Ectodermal cell (in vitro differentiated cells): ENCODE measurements around the gene PCBP3.

Experiments used
- H3K27ac ChIP-seq: 2 replicates; pipeline ENCODE4 v1.7.0; 2013; ENCODE audit warnings: mild to moderate bottlenecking, low read depth, low read length; ENCODE audit not compliant: insufficient read depth, poor library complexity, severe bottlenecking
- H3K27me3 ChIP-seq: 2 replicates; pipeline ENCODE4 v1.7.0; 2013; ENCODE audit warnings: mild to moderate bottlenecking, low read length; ENCODE audit not compliant: insufficient read depth, control insufficient read depth, poor library complexity, severe bottlenecking
- H3K36me3 ChIP-seq: one replicate; pipeline ENCODE4 v1.7.0; 2013; ENCODE audit warnings: low read length; ENCODE audit not compliant: control insufficient read depth, insufficient read depth
- H3K4me1 ChIP-seq: one replicate; pipeline ENCODE4 v1.7.0; 2013; ENCODE audit warnings: low read length; ENCODE audit not compliant: control insufficient read depth, insufficient read depth
- H3K4me3 ChIP-seq: 2 replicates; pipeline ENCODE4 v1.7.0; 2013; ENCODE audit warnings: low read depth, low read length, control low read depth; ENCODE audit not compliant: insufficient read depth
- H3K9me3 ChIP-seq: 2 replicates; pipeline ENCODE4 v1.7.0; 2013; ENCODE audit warnings: mild to moderate bottlenecking, low read length, moderate library complexity; ENCODE audit not compliant: control insufficient read depth
- WGBS, 2 experiments: methylation state at CpG; one replicate each; pipeline ENCODE4 v1.1.7; 2013; ENCODE audit warnings: missing lambda C conversion rate in 2 of 2; 5-methylcytosine and 5-hydroxymethylcytosine counted together

PCBP3 gene

GRCh38 chr21:45941717-45942546, 298.4 kb downstream of the PCBP3 start:
- Histone ChIP-seq H3K27ac (no peak overlapping the region), H3K4me3 (no peak overlapping the region), H3K4me1 (no peaks in the 10 kb centered on the region), H3K36me3 (no peaks in the 10 kb centered on the region), H3K27me3 (no peaks in the 10 kb centered on the region), H3K9me3 (no peaks in the 10 kb centered on the region)
- 91 to 94% methylated on average over 32 of the region's 32 CpGs for WGBS, 2 experiments

DNA sequence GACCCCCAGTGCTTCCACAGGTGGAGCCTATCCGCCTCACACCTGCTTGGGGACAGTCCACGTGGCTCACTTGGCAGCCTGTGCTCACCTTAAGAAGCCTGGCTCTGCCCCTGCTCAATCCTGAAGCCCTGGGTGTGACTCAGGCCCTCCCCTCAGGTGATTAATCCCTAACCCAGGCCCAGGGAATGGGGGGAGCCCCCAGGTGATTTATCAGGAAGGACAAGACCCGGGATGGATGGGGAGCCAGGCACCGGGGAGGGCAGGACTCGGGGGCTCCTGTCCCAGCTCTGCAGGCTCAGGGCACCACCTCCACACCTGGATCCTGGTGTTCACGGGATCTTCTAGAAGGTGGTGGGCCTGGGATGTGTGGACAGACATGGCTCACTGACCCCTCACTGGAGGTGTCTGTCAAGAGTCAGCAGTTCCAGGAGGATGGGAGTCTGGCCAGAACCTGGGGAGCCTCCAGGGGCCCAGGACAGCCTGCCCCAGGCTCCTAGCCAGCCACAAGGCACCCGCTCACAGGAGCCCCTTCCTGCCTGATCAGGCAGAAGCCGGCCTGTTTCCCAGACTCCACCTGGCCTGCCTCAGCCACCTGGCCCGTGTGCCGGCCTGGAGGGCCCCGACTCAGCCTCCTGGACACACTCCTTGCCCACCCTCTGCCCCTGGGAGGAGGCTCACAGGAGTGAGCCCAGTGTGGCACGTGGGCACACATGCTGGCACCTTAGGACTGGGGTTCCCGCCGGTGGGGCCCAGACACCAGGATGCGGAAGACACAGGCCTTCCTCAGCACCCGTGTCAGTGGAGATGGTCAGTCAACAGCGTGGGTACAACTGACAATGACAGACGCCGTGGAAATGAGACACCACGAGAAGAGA, 299.5 kb downstream of the PCBP3 start:
- H3K36me3 ChIP-seq, result no peaks in the 10 kb centered on the region
- H3K4me3 ChIP-seq, result no peak overlapping the region
- WGBS, 2 experiments, result 91 to 92% methylated on average over 20 of the region's 20 CpGs
- no peaks in the 10 kb centered on the region for H3K27me3 ChIP-seq
- no peaks in the 10 kb centered on the region for H3K9me3 ChIP-seq
- no peak overlapping the region for H3K27ac ChIP-seq
- H3K4me1 ChIP-seq, result no peaks in the 10 kb centered on the region

- Histone ChIP-seq H3K4me1 (no peaks in the 10 kb centered on the region), H3K36me3 (no peaks in the 10 kb centered on the region), H3K27me3 (no peaks in the 10 kb centered on the region), H3K9me3 (no peaks in the 10 kb centered on the region), H3K4me3 (no peak overlapping the region), H3K27ac (no peak overlapping the region)
- WGBS, 2 experiments, result 95% methylated on average over 7 to 8 of the region's 8 CpGs
Observed at GRCh38 chr21:45943630-45944540, 300.4 kb downstream of the PCBP3 start.

GRCh38 chr21:45944601-45945000, 301.1 kb downstream of the PCBP3 start:
- H3K4me3 ChIP-seq, result no peak overlapping the region
- H3K4me1 ChIP-seq, result no peaks in the 10 kb centered on the region
- H3K36me3 ChIP-seq, result no peaks in the 10 kb centered on the region
- 94 to 95% methylated on average over 14 of the region's 14 CpGs for WGBS, 2 experiments
- no peaks in the 10 kb centered on the region for H3K27me3 ChIP-seq
- no peaks in the 10 kb centered on the region for H3K9me3 ChIP-seq
- no peak overlapping the region for H3K27ac ChIP-seq

- no peaks in the 10 kb centered on the region for H3K27me3 ChIP-seq
- 93 to 94% methylated on average over 24 of the region's 24 CpGs for WGBS, 2 experiments
- H3K4me1 ChIP-seq, result peaks cover 2% of the 10 kb centered on the region
- no peaks in the 10 kb centered on the region for H3K9me3 ChIP-seq
- H3K36me3 ChIP-seq, result no peaks in the 10 kb centered on the region
- H3K4me3 ChIP-seq, result no peak overlapping the region
- no peak overlapping the region for H3K27ac ChIP-seq
Observed at GRCh38 chr21:45945066-45945867, 301.7 kb downstream of the PCBP3 start.

DNA sequence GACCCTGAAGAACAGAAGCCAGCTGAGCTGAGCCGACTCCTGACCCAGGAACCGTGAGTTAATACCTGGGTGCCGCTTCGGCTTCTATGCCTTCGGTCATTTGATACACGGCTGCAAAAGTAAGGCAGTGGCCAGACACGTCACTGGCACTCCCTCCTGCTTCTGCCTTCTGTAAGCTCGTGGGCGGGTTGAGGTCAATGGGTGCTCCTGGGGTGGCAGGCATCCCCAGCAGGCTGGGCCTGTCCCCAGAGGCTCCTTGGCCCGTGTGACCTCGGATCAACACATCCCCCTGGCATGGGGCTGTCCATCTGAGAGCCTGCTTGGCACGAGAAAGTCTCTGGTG, 302.3 kb downstream of the PCBP3 start:
- WGBS, 2 experiments, result 89 to 90% methylated on average over 12 of the region's 12 CpGs
- no peak overlapping the region for H3K27ac ChIP-seq
- H3K4me3 ChIP-seq, result no peak overlapping the region
- H3K27me3 ChIP-seq, result no peaks in the 10 kb centered on the region
- peaks cover 8% of the 10 kb centered on the region for H3K4me1 ChIP-seq
- H3K36me3 ChIP-seq, result no peaks in the 10 kb centered on the region
- no peaks in the 10 kb centered on the region for H3K9me3 ChIP-seq

DNA sequence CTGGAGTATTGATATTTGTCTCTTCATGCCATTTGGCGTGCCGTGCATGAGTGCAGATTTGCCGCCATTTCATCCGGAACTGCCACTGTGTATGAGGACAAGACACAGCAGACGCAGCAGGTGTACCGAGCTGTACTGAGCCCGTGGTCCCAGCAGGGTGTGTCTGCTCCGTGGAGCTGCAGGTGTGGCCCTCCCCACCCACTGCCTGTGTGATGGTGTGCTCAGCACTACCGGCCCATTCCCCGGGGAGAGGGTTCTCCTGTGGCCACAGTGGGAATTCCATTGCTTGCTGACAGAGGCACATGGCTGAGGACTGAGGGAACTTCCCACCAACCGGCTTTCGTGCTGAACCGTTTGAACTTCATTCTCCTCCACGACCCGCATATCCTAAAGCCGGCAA, 303.8 kb downstream of the PCBP3 start:
- H3K4me1 ChIP-seq, result peaks cover 15% of the 10 kb centered on the region
- no peaks in the 10 kb centered on the region for H3K36me3 ChIP-seq
- no peak overlapping the region for H3K4me3 ChIP-seq
- no peaks in the 10 kb centered on the region for H3K9me3 ChIP-seq
- no peaks in the 10 kb centered on the region for H3K27me3 ChIP-seq
- 94 to 95% methylated on average over 16 of the region's 16 CpGs for WGBS, 2 experiments
- H3K27ac ChIP-seq, result no peak overlapping the region

- no peaks in the 10 kb centered on the region for H3K9me3 ChIP-seq
- H3K4me3 ChIP-seq, result no peak overlapping the region
- peaks cover 15% of the 10 kb centered on the region for H3K4me1 ChIP-seq
- H3K27ac ChIP-seq, result no peak overlapping the region
- 94 to 97% methylated on average over 16 of the region's 16 CpGs for WGBS, 2 experiments
- H3K27me3 ChIP-seq, result no peaks in the 10 kb centered on the region
- H3K36me3 ChIP-seq, result no peaks in the 10 kb centered on the region
Observed at GRCh38 chr21:45947716-45948255, 304.3 kb downstream of the PCBP3 start.

DNA sequence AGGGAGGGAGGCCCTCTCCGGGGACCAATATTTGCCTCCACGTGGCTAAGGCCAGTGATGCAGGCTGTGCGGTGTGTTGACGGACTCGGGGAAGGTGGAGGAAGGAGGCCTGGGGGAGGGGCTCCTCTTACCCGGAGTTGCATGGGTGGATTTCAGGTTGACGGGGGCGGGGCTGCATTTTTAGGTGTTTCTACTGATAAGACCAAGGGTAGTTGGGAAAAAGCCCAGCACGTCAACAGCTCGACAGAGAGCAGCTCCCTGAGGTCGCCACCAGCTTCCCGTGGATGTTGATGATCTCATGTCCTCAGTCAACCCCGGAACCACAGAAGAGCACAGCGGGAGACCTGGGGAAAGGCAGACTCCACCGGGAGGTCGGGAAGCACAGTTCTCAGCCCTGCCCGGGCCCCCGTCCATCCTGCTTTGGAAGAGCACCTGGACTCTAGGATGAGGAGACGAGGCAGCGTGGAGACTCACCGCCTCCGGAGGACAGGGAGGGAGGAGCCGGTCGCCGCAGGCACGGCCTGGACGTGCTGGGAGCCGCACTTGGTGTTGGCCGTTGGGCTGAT, 305.1 kb downstream of the PCBP3 start:
- no peak overlapping the region for H3K4me3 ChIP-seq
- H3K9me3 ChIP-seq, result no peaks in the 10 kb centered on the region
- H3K27ac ChIP-seq, result no peak overlapping the region
- no peaks in the 10 kb centered on the region for H3K36me3 ChIP-seq
- H3K4me1 ChIP-seq, result peaks cover 15% of the 10 kb centered on the region
- 84 to 85% methylated on average over 29 of the region's 29 CpGs for WGBS, 2 experiments
- no peaks in the 10 kb centered on the region for H3K27me3 ChIP-seq
